ENCODE results near the gene GPANK1. TPM values are rescaled to one million over a fixed set of nuclear protein-coding genes. Genes with fewer than 3 reads are reported as not detected.

The GPANK1 gene
- total and polyA plus RNA-seq, 2 of the 13 experiments (the other 11 are each of a cell fraction or from before 2014, with no cell fraction given), result 15.4 to 22.8 TPM

- no peak for TF ChIP-seq SRSF4 (IDR thresholded peaks at IDR 0.05; ENCODE audit: low read depth, low read length, poor library complexity, severe bottlenecking)
- peak; percentile 56; the same call in 1 of the 2 replicates for TF ChIP-seq ZBTB26 (CRISPR knock-in tag; IDR thresholded peaks at IDR 0.05; ENCODE audit: borderline replicate concordance)
- TF ChIP-seq SKIL (CRISPR knock-in tag; IDR thresholded peaks at IDR 0.05; ENCODE audit: borderline replicate concordance), result no peak
- no peak; the same call in none of the 2 replicates for TF ChIP-seq DNMT3B (CRISPR knock-in tag; conservative IDR thresholded peaks at IDR 0.05)
- TF ChIP-seq KDM3A (CRISPR knock-in tag; IDR thresholded peaks at IDR 0.05; ENCODE audit: low read depth), result 0 out of 2 replicates have a peak, but pooled peaks have one; percentile 21
- TF ChIP-seq CBX2 (IDR thresholded peaks at IDR 0.05; ENCODE audit: low read depth, low read length), result no peak
- no peak for TF ChIP-seq CBX2 (CRISPR knock-in tag; IDR thresholded peaks at IDR 0.05; ENCODE audit: low read depth)
- no peak for TF ChIP-seq IRX3 (CRISPR knock-in tag; IDR thresholded peaks at IDR 0.05; ENCODE audit: borderline replicate concordance, low read depth)
- TF ChIP-seq ZNF552 (CRISPR knock-in tag; IDR thresholded peaks at IDR 0.05; ENCODE audit: borderline replicate concordance), result no peak
- TF ChIP-seq ZNF839 (CRISPR knock-in tag; IDR thresholded peaks at IDR 0.05; ENCODE audit: borderline replicate concordance), result peak; percentile 77; the same call in 1 of the 2 replicates
- TF ChIP-seq RFX1 (IDR thresholded peaks at IDR 0.05), result no peak
- 0 out of 2 replicates have a peak, but pooled peaks have one; percentile 49 for TF ChIP-seq ZBTB37 (CRISPR knock-in tag; IDR thresholded peaks at IDR 0.05)
- no peak for TF ChIP-seq CERS6 (CRISPR knock-in tag; IDR thresholded peaks at IDR 0.05)
- TF ChIP-seq ZNF740 (CRISPR knock-in tag; IDR thresholded peaks at IDR 0.05), result no peak; the same call in 1 of the 2 replicates
- no peak for TF ChIP-seq MBNL3 (CRISPR knock-in tag; conservative IDR thresholded peaks at IDR 0.05)
- TF ChIP-seq MAX (IDR thresholded peaks at IDR 0.05), result peak; percentile 69
- TF ChIP-seq TGIF2 (CRISPR knock-in tag; IDR thresholded peaks at IDR 0.05), result peak; percentile 95
- peak; percentile 75 for TF ChIP-seq ZFP90 (CRISPR knock-in tag; IDR thresholded peaks at IDR 0.05; ENCODE audit: borderline replicate concordance)
- TF ChIP-seq ZNF614 (CRISPR knock-in tag; IDR thresholded peaks at IDR 0.05; ENCODE audit: borderline replicate concordance), result peak; percentile 50; the same call in 1 of the 2 replicates
- TF ChIP-seq ZNF441 (CRISPR knock-in tag; IDR thresholded peaks at IDR 0.05; ENCODE audit: borderline replicate concordance), result no peak
- TF ChIP-seq FOSL1 (CRISPR knock-in tag; IDR thresholded peaks at IDR 0.05; ENCODE audit: borderline replicate concordance), result no peak
- 0 out of 2 replicates have a peak, but pooled peaks have one; percentile 50 for TF ChIP-seq ZBTB8A (CRISPR knock-in tag; IDR thresholded peaks at IDR 0.05; ENCODE audit: borderline replicate concordance, low read depth)
- no peak for TF ChIP-seq ZNF367 (CRISPR knock-in tag; IDR thresholded peaks at IDR 0.05; ENCODE audit: borderline replicate concordance)
Measured at GRCh38 chr6:31665501-31666336, 922 bp upstream of the GPANK1 start, which contains the start of gene CSNK2B (continued).

Measured in HepG2 (cell line).